Suprapubic skin (tissue), 4 donors: Measurements from ENCODE around the gene DNPEP. TPM values are rescaled to one million over a fixed set of nuclear protein-coding genes. Genes with fewer than 3 reads are reported as not detected.

ENCODE experiments used
- DNase-seq, 2 donors: peaks; one replicate each; pipeline ENCODE4 v3.0.0-alpha.2; 2019; ENCODE audit warnings: low spot score in 2 of 2
- H3K27ac ChIP-seq: fragments of 200-600 bp; sonication (generic); one replicate; pipeline ENCODE4 v1.5.1; 2019
- H3K27me3 ChIP-seq: fragments of 200-600 bp; sonication (generic); one replicate; pipeline ENCODE4 v1.5.1; 2019
- H3K36me3 ChIP-seq: fragments of 200-600 bp; sonication (generic); one replicate; pipeline ENCODE4 v1.5.1; 2019
- H3K4me1 ChIP-seq: fragments of 200-600 bp; sonication (generic); one replicate; pipeline ENCODE4 v1.5.1; 2019
- H3K4me3 ChIP-seq: fragments of 200-600 bp; sonication (generic); one replicate; pipeline ENCODE4 v1.5.1; 2019; ENCODE audit warnings: mild to moderate bottlenecking
- H3K9me3 ChIP-seq: fragments of 200-600 bp; sonication (generic); one replicate; pipeline ENCODE4 v1.5.1; 2019
- EP300 ChIP-seq: sonication (generic); formaldehyde crosslinking; IDR thresholded peaks from one replicate; pipeline ENCODE4 v1.6.1; 2017; ENCODE audit warnings: antibody characterized with exemption
- POLR2A ChIP-seq, 2 donors: fragments of 450-650 bp; IDR thresholded peaks; one replicate each; pipeline ENCODE4 v1.6.1; 2017; ENCODE audit warnings: antibody characterized with exemption in 2 of 2, mild to moderate bottlenecking in 2 of 2, moderate library complexity in 2 of 2
- POLR2AphosphoS5 ChIP-seq, 3 donors: sonication (generic); formaldehyde crosslinking; IDR thresholded peaks; one replicate each; pipeline ENCODE4 v1.6.1; 2017; ENCODE audit warnings: antibody characterized with exemption in 3 of 3
- WGBS: methylation state at CpG from one replicate; pipeline ENCODE4 v1.1.5; 2018; 5-methylcytosine and 5-hydroxymethylcytosine counted together
- total RNA-seq, 4 donors: library from RNA; depleted of rRNA; stranded (reverse); fragments of >200 nt; gene quantifications; one replicate each; pipeline ENCODE4 v1.1.0, GENCODE V29; 2016
- TF ChIP-seq, protein P1 (sequence below), 2 donors: fragments of 200-600 bp in 1 of 2; fragments of 450-650 bp in 1 of 2; sonication (generic) in 1 of 2; IDR thresholded peaks; one replicate each; pipeline ENCODE4 v1.5.1; 2016 to 2019; ENCODE audit warnings: antibody characterized with exemption in 2 of 2, mild to moderate bottlenecking in 1 of 2, moderate library complexity in 1 of 2

Gene DNPEP
- total RNA-seq, 4 donors from 2014 or later = 66.6 to 104 (median 70.5) TPM

DNA sequence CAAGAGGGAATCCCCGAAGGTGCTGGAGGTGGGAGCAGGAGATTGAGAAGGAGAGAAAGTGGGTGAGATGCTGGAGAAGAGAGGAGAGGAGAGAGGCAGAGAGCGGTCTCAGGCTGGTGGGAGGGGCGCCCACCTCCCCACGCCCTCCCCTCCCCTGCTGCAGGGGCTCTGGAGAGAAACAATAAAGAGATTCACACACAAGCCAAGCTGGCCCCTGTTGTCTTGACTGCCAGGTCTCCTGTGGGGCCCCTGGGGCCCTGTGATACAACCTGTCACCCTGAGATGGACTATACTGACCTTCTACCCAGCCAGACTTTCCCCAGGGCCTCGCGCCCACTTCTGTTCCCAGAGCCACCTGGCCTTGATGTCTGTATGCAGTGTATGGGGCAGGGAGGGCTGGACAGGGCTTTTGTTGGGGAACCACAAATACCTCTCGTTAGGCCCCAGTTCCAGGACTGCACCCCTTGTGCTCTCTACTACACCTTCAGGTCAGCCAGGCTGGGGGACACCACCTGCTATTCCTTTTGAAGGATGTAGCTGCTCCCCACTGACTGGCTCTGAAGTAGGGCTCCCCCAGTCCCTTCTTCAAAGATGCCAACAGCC lies 38.9 kb upstream of the DNPEP start:
- DNase-seq = peak in 1 of 2 donors; percentile 74
- TF ChIP-seq EP300 (no peak), POLR2A (IDR thresholded peaks at IDR 0.05) (no peak), POLR2AphosphoS5 (IDR thresholded peaks at IDR 0.05) (no peak)
- TF ChIP-seq, protein P1, sequence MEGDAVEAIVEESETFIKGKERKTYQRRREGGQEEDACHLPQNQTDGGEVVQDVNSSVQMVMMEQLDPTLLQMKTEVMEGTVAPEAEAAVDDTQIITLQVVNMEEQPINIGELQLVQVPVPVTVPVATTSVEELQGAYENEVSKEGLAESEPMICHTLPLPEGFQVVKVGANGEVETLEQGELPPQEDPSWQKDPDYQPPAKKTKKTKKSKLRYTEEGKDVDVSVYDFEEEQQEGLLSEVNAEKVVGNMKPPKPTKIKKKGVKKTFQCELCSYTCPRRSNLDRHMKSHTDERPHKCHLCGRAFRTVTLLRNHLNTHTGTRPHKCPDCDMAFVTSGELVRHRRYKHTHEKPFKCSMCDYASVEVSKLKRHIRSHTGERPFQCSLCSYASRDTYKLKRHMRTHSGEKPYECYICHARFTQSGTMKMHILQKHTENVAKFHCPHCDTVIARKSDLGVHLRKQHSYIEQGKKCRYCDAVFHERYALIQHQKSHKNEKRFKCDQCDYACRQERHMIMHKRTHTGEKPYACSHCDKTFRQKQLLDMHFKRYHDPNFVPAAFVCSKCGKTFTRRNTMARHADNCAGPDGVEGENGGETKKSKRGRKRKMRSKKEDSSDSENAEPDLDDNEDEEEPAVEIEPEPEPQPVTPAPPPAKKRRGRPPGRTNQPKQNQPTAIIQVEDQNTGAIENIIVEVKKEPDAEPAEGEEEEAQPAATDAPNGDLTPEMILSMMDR (IDR thresholded peaks at IDR 0.05) = no peak
- Histone ChIP-seq H3K9me3 (no peaks in the 10 kb centered on the region), H3K4me3 (no peak overlapping the region), H3K27me3 (peaks cover 16% of the 10 kb centered on the region), H3K36me3 (no peaks in the 10 kb centered on the region), H3K4me1 (peaks cover 5% of the 10 kb centered on the region), H3K27ac (no peak overlapping the region)
- WGBS = 91% methylated on average over 7 of the region's 7 CpGs

DNA sequence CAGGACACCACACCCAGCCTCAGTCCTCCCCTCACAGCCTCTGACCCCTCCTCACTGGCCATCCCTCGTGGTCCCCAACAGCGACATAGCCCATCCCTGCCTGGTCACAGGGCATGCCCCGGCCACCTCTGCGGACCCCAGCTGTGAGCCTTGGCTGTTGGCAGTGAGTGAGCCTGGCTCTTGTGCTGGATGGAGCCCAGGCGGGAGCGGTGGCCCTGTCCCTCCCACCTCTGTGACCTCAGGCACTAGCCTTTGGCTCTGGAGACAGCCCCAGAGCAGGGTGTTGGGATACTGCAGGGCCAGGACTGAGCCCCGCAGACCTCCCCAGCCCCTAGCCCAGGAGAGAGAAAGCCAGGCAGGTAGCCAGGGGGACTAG lies 38.3 kb upstream of the DNPEP start:
- H3K27me3 ChIP-seq = peaks cover 20% of the 10 kb centered on the region
- H3K4me3 ChIP-seq = no peak overlapping the region
- TF ChIP-seq POLR2A (IDR thresholded peaks at IDR 0.05) = no peak
- TF ChIP-seq EP300 = no peak
- TF ChIP-seq, protein P1 (IDR thresholded peaks at IDR 0.05) = no peak
- no peak for TF ChIP-seq POLR2AphosphoS5 (IDR thresholded peaks at IDR 0.05)
- H3K36me3 ChIP-seq = no peaks in the 10 kb centered on the region
- H3K9me3 ChIP-seq = no peaks in the 10 kb centered on the region
- peaks cover 5% of the 10 kb centered on the region for H3K4me1 ChIP-seq
- WGBS = 85% methylated on average over 4 of the region's 7 CpGs
- DNase-seq = no peak
- H3K27ac ChIP-seq = no peak overlapping the region

DNA sequence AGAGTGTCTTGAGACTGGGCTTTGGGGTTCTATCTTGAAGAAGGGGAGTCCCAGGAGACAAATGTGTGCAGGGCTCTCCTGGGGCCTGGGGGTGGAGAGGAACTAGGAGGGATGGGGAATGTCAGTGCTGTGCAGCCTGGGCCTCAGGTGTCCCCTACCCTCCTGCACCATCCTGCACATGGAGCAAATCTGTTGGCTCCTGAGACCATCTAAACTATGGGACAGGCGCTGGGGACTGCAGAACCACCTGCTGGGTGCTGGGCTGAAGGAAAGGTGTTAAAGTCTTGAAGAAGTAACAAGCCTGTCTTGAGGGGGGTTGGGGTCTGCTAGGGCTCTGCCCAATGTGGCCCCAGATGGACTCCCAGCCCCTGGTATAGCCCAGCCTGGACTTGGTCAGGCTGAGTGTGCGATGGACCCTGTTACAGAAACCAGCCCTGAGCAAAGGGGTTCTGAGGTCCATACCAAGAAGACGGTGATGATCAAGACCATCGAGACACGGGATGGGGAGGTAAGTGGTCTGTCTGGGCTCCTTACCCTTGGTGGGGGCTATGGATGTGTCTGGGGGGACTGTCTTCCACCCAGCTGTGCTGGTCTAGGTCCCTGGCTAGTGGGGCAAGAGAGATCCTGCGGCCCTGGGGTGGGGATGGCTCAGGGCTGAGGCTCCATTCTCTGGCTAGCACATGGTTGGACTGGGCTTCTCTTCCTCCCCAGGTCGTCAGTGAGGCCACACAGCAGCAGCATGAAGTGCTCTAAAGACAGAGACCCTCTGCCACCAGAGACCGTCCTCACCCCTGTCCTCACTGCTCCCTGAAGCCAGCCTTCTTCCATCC lies 37.7 kb upstream of the DNPEP start:
- H3K9me3 ChIP-seq = no peaks in the 10 kb centered on the region
- H3K27ac ChIP-seq = no peak overlapping the region
- TF ChIP-seq EP300 = no peak
- TF ChIP-seq, protein P1 (IDR thresholded peaks at IDR 0.05) = no peak
- TF ChIP-seq POLR2A (IDR thresholded peaks at IDR 0.05) = no peak
- no peak for TF ChIP-seq POLR2AphosphoS5 (IDR thresholded peaks at IDR 0.05)
- peaks cover under 1% of the 10 kb centered on the region for H3K4me1 ChIP-seq
- H3K27me3 ChIP-seq = peaks cover 21% of the 10 kb centered on the region
- no peaks in the 10 kb centered on the region for H3K36me3 ChIP-seq
- H3K4me3 ChIP-seq = no peak overlapping the region
- WGBS = 86% methylated on average over 8 of the region's 8 CpGs
- DNase-seq = no peak

DNA sequence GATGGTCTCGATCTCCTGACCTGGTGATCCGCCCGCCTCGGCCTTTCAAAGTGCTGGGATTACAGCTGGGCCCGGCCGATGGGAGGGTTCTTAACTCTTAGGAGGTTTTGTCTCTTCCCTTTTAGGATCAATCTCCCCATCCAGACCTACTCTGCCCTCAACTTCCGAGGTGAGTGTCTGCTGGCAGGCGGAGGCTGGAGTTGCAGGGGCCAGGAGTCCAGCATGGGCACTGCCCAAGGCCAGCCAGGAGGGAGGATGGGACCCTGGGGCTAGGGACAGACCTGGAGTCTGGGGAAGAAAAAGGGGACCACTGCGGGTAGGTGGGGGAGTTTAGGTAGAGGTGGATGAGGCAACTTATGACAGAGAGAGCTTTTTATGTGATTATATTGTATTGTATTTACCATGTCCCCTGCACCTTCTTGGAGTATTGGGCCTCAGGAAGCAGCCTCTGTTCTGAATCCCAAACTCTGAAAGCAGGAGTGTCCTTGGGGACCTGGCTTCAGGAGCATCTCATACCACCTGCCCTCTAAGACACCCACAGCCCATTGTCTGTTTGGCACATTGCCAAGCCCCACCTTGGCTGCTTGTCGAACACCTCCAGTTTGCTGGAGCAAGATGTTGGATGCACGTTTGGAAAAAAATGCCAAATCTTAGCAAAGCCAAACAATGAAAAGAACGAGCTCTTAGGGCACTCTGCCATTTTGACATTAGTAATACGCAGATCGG lies 36.1 kb upstream of the DNPEP start:
- WGBS = 71% methylated on average over 14 of the region's 14 CpGs
- no peak for DNase-seq
- Histone ChIP-seq H3K27ac (no peak overlapping the region), H3K9me3 (no peaks in the 10 kb centered on the region), H3K4me3 (no peak overlapping the region), H3K4me1 (peaks cover 2% of the 10 kb centered on the region), H3K27me3 (peaks cover 38% of the 10 kb centered on the region), H3K36me3 (no peaks in the 10 kb centered on the region)
- TF ChIP-seq POLR2AphosphoS5 (IDR thresholded peaks at IDR 0.05) (no peak), POLR2A (IDR thresholded peaks at IDR 0.05) (no peak)

DNA sequence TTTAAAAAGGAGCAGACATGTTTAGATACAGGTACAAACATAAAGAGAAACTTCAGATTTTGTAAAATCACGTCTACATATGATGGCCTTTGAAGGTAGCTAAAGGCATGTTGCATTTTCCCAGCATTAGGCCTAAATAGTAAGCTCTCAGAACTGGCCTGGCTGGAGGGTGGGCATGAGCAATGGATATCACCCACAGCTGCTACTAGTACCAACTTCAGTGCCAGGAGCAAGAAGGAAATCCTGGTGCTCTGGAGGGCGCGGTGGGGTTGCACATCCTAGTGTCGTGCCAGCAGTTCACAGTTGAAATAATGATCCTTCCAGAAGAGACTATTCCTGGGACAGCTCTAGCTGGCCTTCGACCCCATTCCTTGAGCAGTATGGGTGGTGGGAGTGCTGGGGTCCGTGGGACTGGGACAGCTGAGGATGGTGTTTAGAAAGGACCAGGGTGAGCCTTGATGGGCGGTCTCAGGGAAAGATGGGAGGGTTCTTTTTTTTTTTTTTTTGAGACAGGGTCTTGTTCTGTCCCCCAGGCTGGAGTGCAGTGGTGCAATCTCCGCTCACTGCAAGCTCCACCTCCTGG lies 35.3 kb upstream of the DNPEP start:
- Histone ChIP-seq H3K36me3 (no peaks in the 10 kb centered on the region), H3K4me1 (peaks cover 8% of the 10 kb centered on the region), H3K27me3 (peaks cover 45% of the 10 kb centered on the region), H3K4me3 (no peak overlapping the region), H3K27ac (no peak overlapping the region), H3K9me3 (no peaks in the 10 kb centered on the region)
- TF ChIP-seq POLR2AphosphoS5 (IDR thresholded peaks at IDR 0.05) = no peak
- TF ChIP-seq EP300 = no peak
- TF ChIP-seq, protein P1 (IDR thresholded peaks at IDR 0.05) = no peak
- no peak for TF ChIP-seq POLR2A (IDR thresholded peaks at IDR 0.05)
- no peak for DNase-seq
- 88% methylated on average over 8 of the region's 8 CpGs for WGBS
